Suppressor macrophage treated with lipopolysaccharide for 1 hour (primary cell): Measurements from ENCODE around the gene ARMC10.
"Not testable (repeated sequence)": the region's sequence is repeated elsewhere in the genome, so short reads cannot be mapped to it uniquely, and the experiment has no call there.

Source experiments
- DNase-seq, 3 donors: peaks; one replicate each; pipeline ENCODE4 v3.0.0-alpha.2; 2020 to 2022

ARMC10 gene

GRCh38 chr7:103129702-103130549 is 55.0 kb downstream of the ARMC10 start:
- no peak for DNase-seq

- no peak for DNase-seq
Measured at GRCh38 chr7:103130901-103131624, 56.1 kb downstream of the ARMC10 start.

GRCh38 chr7:103132995-103133688 is 58.2 kb downstream of the ARMC10 start:
- no peak for DNase-seq

- DNase-seq = no peak
Measured at GRCh38 chr7:103134836-103135554, 60.1 kb downstream of the ARMC10 start.

GRCh38 chr7:103140061-103140460 is 65.1 kb downstream of the ARMC10 start:
- DNase-seq = no peak

- DNase-seq = no peak
Measured at GRCh38 chr7:103140685-103141084, 65.7 kb downstream of the ARMC10 start.

GRCh38 chr7:103141753-103142404 is 66.9 kb downstream of the ARMC10 start:
- no peak for DNase-seq

GRCh38 chr7:103142494-103142893 is 67.6 kb downstream of the ARMC10 start:
- DNase-seq = no peak

- DNase-seq = no peak
Measured at GRCh38 chr7:103143868-103144267, 68.9 kb downstream of the ARMC10 start.

- not testable (repeated sequence) for DNase-seq
Measured at GRCh38 chr7:103144754-103145153, 69.8 kb downstream of the ARMC10 start.

- no peak for DNase-seq
Measured at GRCh38 chr7:103148131-103148993, 73.4 kb downstream of the ARMC10 start.
